GM12873 (cell line): ENCODE measurements around the gene CKAP2L.

Source experiments
- CTCF ChIP-seq: IDR thresholded peaks from 2 replicates; pipeline ENCODE4 v1.5.1; 2012; ENCODE audit warnings: low read depth, mild to moderate bottlenecking, moderate library complexity, low read length, control low read depth; ENCODE audit not compliant: insufficient read depth; ENCODE audit errors: missing control alignments

CKAP2L gene

GRCh38 chr2:112757265-112757664 is 7.1 kb downstream of the CKAP2L start:
- TF ChIP-seq CTCF = no peak

GRCh38 chr2:112756207-112756606 is 8.2 kb downstream of the CKAP2L start:
- no peak for TF ChIP-seq CTCF

GRCh38 chr2:112755444-112755843 is 9.0 kb downstream of the CKAP2L start:
- no peak for TF ChIP-seq CTCF

GRCh38 chr2:112754564-112754963 is 9.8 kb downstream of the CKAP2L start:
- no peak for TF ChIP-seq CTCF

- TF ChIP-seq CTCF = no peak
Observed at GRCh38 chr2:112752667-112753066, 11.7 kb downstream of the CKAP2L start.

- no peak for TF ChIP-seq CTCF
Observed at GRCh38 chr2:112751451-112752197, 12.8 kb downstream of the CKAP2L start.

- TF ChIP-seq CTCF = no peak
Observed at GRCh38 chr2:112750560-112750843, 13.9 kb downstream of the CKAP2L start.
